GM12878 (cell line): Measurements from ENCODE around the gene PPP2R2D. TPM values are rescaled to one million over a fixed set of nuclear protein-coding genes. Genes with fewer than 3 reads are reported as not detected.

Experiments
- ATAC-seq: fragments of 200-7000 bp; cut with Tn5 transposase; 3 replicates; pipeline ENCODE4 v1.9.1; 2020; ENCODE audit warnings: mild to moderate bottlenecking, moderate library complexity
- BruUV-seq: library from RNA; stranded (reverse); fragments of 400-500 nt; replicated peaks from 2 replicates; lab custom pipeline; 2021; lab: Mats Ljungman, UMichigan
- CTCF ChIA-PET: fragments of 300-600 bp; sonication (Branson Sonifier 250); formaldehyde crosslinking; extraction: SDS; loops from one replicate; lab custom pipeline; 2021; ENCODE audit warnings: inconsistent platforms; lab: Yijun Ruan, JAX
- POLR2A ChIA-PET: fragments of 350-600 bp; formaldehyde crosslinking; extraction: SDS; loops from one replicate; lab custom pipeline; 2021; ENCODE audit warnings: inconsistent platforms; lab: Charles Lee
- RAD21 ChIA-PET: fragments of 300-600 bp; sonication (Branson Sonifier 250); formaldehyde crosslinking; loops from one replicate; lab custom pipeline; 2023; ENCODE audit warnings: antibody characterized with exemption; ENCODE audit not compliant: unreplicated experiment; lab: Charles Lee
- SMC1A ChIA-PET: fragments of 300-600 bp; sonication (Branson Sonifier 250); formaldehyde crosslinking; loops from one replicate; lab custom pipeline; 2023; ENCODE audit not compliant: unreplicated experiment, uncharacterized antibody; lab: Charles Lee
- DNase-seq: peaks from one replicate; pipeline ENCODE4 v3.0.0-alpha.2; 2011; ENCODE audit warnings: low read depth, low spot score
- FAIRE-seq: peaks from 3 replicates; lab custom pipeline; 2011; peaks lifted over from hg19 to GRCh38; lab: Jason Lieb, UNC
- H2AFZ ChIP-seq: 2 replicates; pipeline ENCODE4 v1.6.0; 2011; ENCODE audit warnings: low read depth, low read length, control low read depth; ENCODE audit not compliant: control insufficient read depth
- H3K27ac ChIP-seq: 2 replicates; pipeline ENCODE4 v1.5.1; 2011; ENCODE audit warnings: control low read depth; ENCODE audit not compliant: control insufficient read depth, insufficient read depth
- H3K27me3 ChIP-seq, 2 experiments: replicated peaks in 1 of 2; 2 replicates each; pipeline versions ENCODE4 v1.6.0 to v1.6.1; 2011; ENCODE audit warnings: low read length in 1 of 2; ENCODE audit not compliant: control insufficient read depth in 2 of 2, insufficient read depth in 2 of 2
- H3K36me3 ChIP-seq, 2 experiments: 2 replicates each; pipeline ENCODE4 v1.5.1; 2011; ENCODE audit warnings: low read length in 1 of 2; ENCODE audit not compliant: control insufficient read depth in 2 of 2, insufficient read depth in 2 of 2
- H3K4me1 ChIP-seq: 2 replicates; pipeline ENCODE4 v1.6.1; 2011; ENCODE audit warnings: mild to moderate bottlenecking, low read length, moderate library complexity, mixed read lengths; ENCODE audit not compliant: control insufficient read depth, insufficient read depth
- H3K4me2 ChIP-seq: 2 replicates; pipeline ENCODE4 v1.6.0; 2011; ENCODE audit warnings: control low read depth; ENCODE audit not compliant: control insufficient read depth, insufficient read depth
- H3K4me3 ChIP-seq: fragments of 200-600 bp; sonication (generic); 2 replicates; pipeline ENCODE4 v1.5.1; 2016
- H3K79me2 ChIP-seq: 2 replicates; pipeline ENCODE4 v1.6.0; 2011; ENCODE audit warnings: low read length; ENCODE audit not compliant: control insufficient read depth, insufficient read depth
- H3K9ac ChIP-seq: 2 replicates; pipeline ENCODE4 v1.8.0; 2011; ENCODE audit warnings: low read length, control low read depth, mixed read lengths; ENCODE audit not compliant: control insufficient read depth, insufficient read depth
- H3K9me3 ChIP-seq: replicated peaks from 3 replicates; pipeline ENCODE4 v1.5.1; 2011; ENCODE audit warnings: mild to moderate bottlenecking, low read length; ENCODE audit not compliant: control insufficient read depth, insufficient read depth
- H4K20me1 ChIP-seq: 2 replicates; pipeline ENCODE4 v1.6.0; 2011; ENCODE audit not compliant: control insufficient read depth, insufficient read depth
- EGR1 ChIP-seq, 2 experiments: IDR thresholded peaks; 1 replicate in 1 of 2; 2 replicates in 1 of 2; pipeline ENCODE4 v1.6.1; 2011 to 2012; ENCODE audit warnings: low read depth in 2 of 2, low read length in 2 of 2, borderline replicate concordance in 1 of 2, mild to moderate bottlenecking in 1 of 2, moderate library complexity in 1 of 2
- ETV6 ChIP-seq, 2 experiments: fragments of 450-650 bp in 1 of 2; IDR thresholded peaks in 1 of 2; conservative IDR thresholded peaks in 1 of 2; 2 replicates each; pipeline ENCODE4 v1.6.1; 2014; ENCODE audit warnings: antibody characterized with exemption in 1 of 2, borderline replicate concordance in 1 of 2, low read depth in 1 of 2, mild to moderate bottlenecking in 1 of 2, moderate library complexity in 1 of 2
- IKZF2 ChIP-seq, 2 experiments: fragments of 450-650 bp; IDR thresholded peaks; 2 replicates each; pipeline ENCODE4 v1.6.1; 2017; ENCODE audit warnings: mild to moderate bottlenecking in 2 of 2, moderate library complexity in 2 of 2
- JUNB ChIP-seq: IDR thresholded peaks from 2 replicates; pipeline ENCODE4 v1.6.1; 2016; ENCODE audit warnings: antibody characterized with exemption, mild to moderate bottlenecking
- KDM1A ChIP-seq: fragments of 200-600 bp; sonication (generic); IDR thresholded peaks from 2 replicates; pipeline ENCODE4 v1.6.1; 2016; ENCODE audit warnings: borderline replicate concordance
- POLR2A ChIP-seq: IDR thresholded peaks from 2 replicates; pipeline ENCODE4 v1.6.1; 2011; ENCODE audit warnings: low read depth, mild to moderate bottlenecking, low read length
- POU2F2 ChIP-seq: IDR thresholded peaks from 3 replicates; pipeline ENCODE4 v1.6.1; 2011; ENCODE audit warnings: low read depth, mild to moderate bottlenecking, low read length, borderline replicate concordance
- SPI1 ChIP-seq: IDR thresholded peaks from 2 replicates; pipeline ENCODE4 v1.6.1; 2011; ENCODE audit warnings: low read depth, mild to moderate bottlenecking, low read length, moderate library complexity, borderline replicate concordance; ENCODE audit not compliant: insufficient read depth
- TBL1XR1 ChIP-seq: IDR thresholded peaks from 2 replicates; pipeline ENCODE4 v1.6.1; 2012; ENCODE audit warnings: low read depth, low read length, improper control_type of control experiment
- ZBED1 ChIP-seq: IDR thresholded peaks from 2 replicates; pipeline ENCODE4 v1.6.1; 2016; ENCODE audit warnings: borderline replicate concordance
- ZNF24 ChIP-seq: fragments of 450-650 bp; IDR thresholded peaks from 2 replicates; pipeline ENCODE4 v1.6.1; 2017; ENCODE audit warnings: antibody characterized with exemption, mild to moderate bottlenecking
- ZZZ3 ChIP-seq: IDR thresholded peaks from 2 replicates; pipeline ENCODE4 v1.6.1; 2011; ENCODE audit warnings: low read depth; ENCODE audit not compliant: control insufficient read depth, insufficient read length
- WGBS: methylation state at CpG from one replicate; pipeline ENCODE4 v1.1.6; 2016; ENCODE audit warnings: low lambda C conversion rate; ENCODE audit not compliant: insufficient replicate concordance, insufficient coverage; ENCODE audit errors: missing lambda C conversion rate; 5-methylcytosine and 5-hydroxymethylcytosine counted together
- in situ Hi-C: fragments of 300-500 bp; cut with MboI; formaldehyde crosslinking; loops from 9 replicates; pipeline ENCODE4 v1.14.3; 2018; ENCODE audit warnings: mixed read lengths
- intact Hi-C: fragments of 100-400 bp; cut with micrococcal nuclease; formaldehyde crosslinking; loops from one replicate; pipeline ENCODE4 v1.14.2; 2022; ENCODE audit not compliant: unreplicated experiment
- polyA plus RNA-seq, 11 experiments: library from polyadenylated mRNA; depleted of rRNA in 4 of 11; unstranded in 6 of 11; stranded (reverse) in 5 of 11; fragments of >200 nt; fragmentation: Nextera tagmentation in 4 of 11; fragmentation: Illumina TruSeq in 1 of 11; extraction: Ambion mirVana in 4 of 11; extraction: Trizol in 1 of 11; gene quantifications; 1 replicate in 1 of 11; 2 replicates in 10 of 11; pipeline versions ENCODE4 v1.2.1 to v1.2.3, GENCODE V29; 2011 to 2016; ENCODE audit warnings: inconsistent platforms in 2 of 11, missing spikeins in 2 of 11, low read depth in 1 of 11
- total RNA-seq, 4 experiments: library from RNA; depleted of rRNA in 3 of 4; stranded (reverse); fragments of >200 nt in 3 of 4; fragmentation: Illumina TruSeq in 1 of 4; extraction: Trizol in 1 of 4; gene quantifications; 2 replicates each; pipeline versions ENCODE4 v1.2.1 to v1.2.3, GENCODE V29; 2013 to 2021
- TF ChIP-seq, protein P1 (sequence below), 3 experiments: IDR thresholded peaks in 2 of 3; conservative IDR thresholded peaks in 1 of 3; 2 replicates each; pipeline ENCODE4 v1.5.1; 2011; ENCODE audit warnings: low read depth in 3 of 3, low read length in 3 of 3, mild to moderate bottlenecking in 3 of 3, control low read depth in 2 of 3, moderate library complexity in 2 of 3, inconsistent platforms in 1 of 3, mixed read lengths in 1 of 3; ENCODE audit not compliant: control insufficient read depth in 2 of 3, insufficient read depth in 1 of 3; ENCODE audit errors: extremely low read depth in 1 of 3
- TF ChIP-seq, protein P2 (sequence below): fragments of 150-350 bp; IDR thresholded peaks from 2 replicates; pipeline ENCODE4 v1.6.1; 2016; ENCODE audit warnings: low read depth, low read length

Gene PPP2R2D
- total and polyA plus RNA-seq, 10 of the 15 experiments (the other 5 are each of a cell fraction or from before 2014, with no cell fraction given), result 2.8 to 41.9 (median 21.8) TPM

DNA sequence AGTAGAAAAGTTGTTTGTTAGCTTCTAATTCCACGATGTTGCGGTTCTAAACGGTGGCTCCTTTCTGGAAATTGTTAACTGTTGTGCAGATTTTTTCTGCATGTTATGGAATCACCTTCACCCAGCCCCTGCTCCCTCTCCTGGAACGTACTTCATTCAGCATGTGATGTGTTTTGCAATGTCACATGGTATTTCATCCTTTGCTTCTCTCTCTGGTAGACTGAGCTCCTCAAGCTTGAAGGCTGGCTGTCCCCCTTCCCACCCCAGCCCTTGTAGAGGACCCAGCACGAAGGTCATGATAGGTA is 4.4 kb downstream of the PPP2R2D start:
- CTCF ChIA-PET, result no interaction called here
- H3K9ac ChIP-seq, result no peak overlapping the region
- no TSS peak for BruUV-seq
- intact Hi-C loops, result no loop called here
- H2AFZ ChIP-seq, result no peak overlapping the region
- whole genome bisulfite sequencing, result 75% methylated on average over 5 of the region's 5 CpGs
- H3K27me3 ChIP-seq, result no peaks in the 10 kb centered on the region
- H3K4me2 ChIP-seq, result peak overlapping the region; percentile 69
- no peaks in the 10 kb centered on the region for H3K9me3 ChIP-seq
- RAD21 ChIA-PET, result no interaction called here
- H3K4me3 ChIP-seq, result peak overlapping the region; percentile 43; the same call in 1 of the 2 replicates
- peaks cover 68% of the 10 kb centered on the region for H3K79me2 ChIP-seq
- peak overlapping the region; percentile 53 for H3K27ac ChIP-seq
- FAIRE-seq, result no peak
- POLR2A ChIA-PET, result interaction anchor here (0.6 to 0.9 kb wide), 2 partner anchors 10 to 75 kb away, joined by 3 to 4 read pairs; no protein-coding TSS in a partner anchor
- SMC1A ChIA-PET, result interaction anchor here (1.3 kb wide), 1 partner anchor 39 kb away, joined by 3 read pairs; no protein-coding TSS in a partner anchor
- H3K4me1 ChIP-seq, result peaks cover 23% of the 10 kb centered on the region
- TF ChIP-seq POU2F2 (no peak), ZNF24 (no peak), POLR2A (no peak), KDM1A (no peak), IKZF2 (IDR thresholded peaks at IDR 0.05) (no peak), EGR1 (IDR thresholded peaks at IDR 0.05; ENCODE audit: borderline replicate concordance in 1 of 2, low read depth in 2 of 2, low read length in 2 of 2) (no peak), SPI1 (no peak), ZBED1 (no peak), TBL1XR1 (no peak), ZZZ3 (no peak), ETV6 (conservative IDR thresholded peaks at IDR 0.05 in 1 of 2, IDR thresholded peaks at IDR 0.05 in 1 of 2; ENCODE audit: borderline replicate concordance in 1 of 2, low read depth in 1 of 2) (no peak), JUNB (no peak)
- TF ChIP-seq, protein P1, sequence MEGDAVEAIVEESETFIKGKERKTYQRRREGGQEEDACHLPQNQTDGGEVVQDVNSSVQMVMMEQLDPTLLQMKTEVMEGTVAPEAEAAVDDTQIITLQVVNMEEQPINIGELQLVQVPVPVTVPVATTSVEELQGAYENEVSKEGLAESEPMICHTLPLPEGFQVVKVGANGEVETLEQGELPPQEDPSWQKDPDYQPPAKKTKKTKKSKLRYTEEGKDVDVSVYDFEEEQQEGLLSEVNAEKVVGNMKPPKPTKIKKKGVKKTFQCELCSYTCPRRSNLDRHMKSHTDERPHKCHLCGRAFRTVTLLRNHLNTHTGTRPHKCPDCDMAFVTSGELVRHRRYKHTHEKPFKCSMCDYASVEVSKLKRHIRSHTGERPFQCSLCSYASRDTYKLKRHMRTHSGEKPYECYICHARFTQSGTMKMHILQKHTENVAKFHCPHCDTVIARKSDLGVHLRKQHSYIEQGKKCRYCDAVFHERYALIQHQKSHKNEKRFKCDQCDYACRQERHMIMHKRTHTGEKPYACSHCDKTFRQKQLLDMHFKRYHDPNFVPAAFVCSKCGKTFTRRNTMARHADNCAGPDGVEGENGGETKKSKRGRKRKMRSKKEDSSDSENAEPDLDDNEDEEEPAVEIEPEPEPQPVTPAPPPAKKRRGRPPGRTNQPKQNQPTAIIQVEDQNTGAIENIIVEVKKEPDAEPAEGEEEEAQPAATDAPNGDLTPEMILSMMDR (IDR thresholded peaks at IDR 0.05 in 2 of 3, conservative IDR thresholded peaks at IDR 0.05 in 1 of 3; ENCODE audit: control insufficient read depth in 2 of 3, extremely low read depth in 1 of 3, insufficient read depth in 1 of 3, low read depth in 3 of 3, low read length in 3 of 3), result no peak
- TF ChIP-seq, protein P2, sequence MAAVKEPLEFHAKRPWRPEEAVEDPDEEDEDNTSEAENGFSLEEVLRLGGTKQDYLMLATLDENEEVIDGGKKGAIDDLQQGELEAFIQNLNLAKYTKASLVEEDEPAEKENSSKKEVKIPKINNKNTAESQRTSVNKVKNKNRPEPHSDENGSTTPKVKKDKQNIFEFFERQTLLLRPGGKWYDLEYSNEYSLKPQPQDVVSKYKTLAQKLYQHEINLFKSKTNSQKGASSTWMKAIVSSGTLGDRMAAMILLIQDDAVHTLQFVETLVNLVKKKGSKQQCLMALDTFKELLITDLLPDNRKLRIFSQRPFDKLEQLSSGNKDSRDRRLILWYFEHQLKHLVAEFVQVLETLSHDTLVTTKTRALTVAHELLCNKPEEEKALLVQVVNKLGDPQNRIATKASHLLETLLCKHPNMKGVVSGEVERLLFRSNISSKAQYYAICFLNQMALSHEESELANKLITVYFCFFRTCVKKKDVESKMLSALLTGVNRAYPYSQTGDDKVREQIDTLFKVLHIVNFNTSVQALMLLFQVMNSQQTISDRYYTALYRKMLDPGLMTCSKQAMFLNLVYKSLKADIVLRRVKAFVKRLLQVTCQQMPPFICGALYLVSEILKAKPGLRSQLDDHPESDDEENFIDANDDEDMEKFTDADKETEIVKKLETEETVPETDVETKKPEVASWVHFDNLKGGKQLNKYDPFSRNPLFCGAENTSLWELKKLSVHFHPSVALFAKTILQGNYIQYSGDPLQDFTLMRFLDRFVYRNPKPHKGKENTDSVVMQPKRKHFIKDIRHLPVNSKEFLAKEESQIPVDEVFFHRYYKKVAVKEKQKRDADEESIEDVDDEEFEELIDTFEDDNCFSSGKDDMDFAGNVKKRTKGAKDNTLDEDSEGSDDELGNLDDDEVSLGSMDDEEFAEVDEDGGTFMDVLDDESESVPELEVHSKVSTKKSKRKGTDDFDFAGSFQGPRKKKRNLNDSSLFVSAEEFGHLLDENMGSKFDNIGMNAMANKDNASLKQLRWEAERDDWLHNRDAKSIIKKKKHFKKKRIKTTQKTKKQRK, result no peak
- TF ChIP-seq, all 136 proteins: peak for 0
- Histone ChIP-seq H3K36me3 (peaks cover 0 to 3% of the 10 kb centered on the region in 2 experiments; a peak in 3 of 4 replicates), H4K20me1 (no peaks in the 10 kb centered on the region; the same call in 1 of the 2 replicates)
- DNase-seq (no peak), ATAC-seq (no peak)
- in situ Hi-C loops, result loop anchor here (10.0 kb wide), 1 partner anchor 430 kb away; the partner anchor contains the start of gene LRRC27
